SK-MEL-5 (cell line): ENCODE measurements around the gene SLC25A29. TPM values are rescaled to one million over a fixed set of nuclear protein-coding genes. Genes with fewer than 3 reads are reported as not detected.
"Not testable (repeated sequence)": the region's sequence is repeated elsewhere in the genome, so short reads cannot be mapped to it uniquely, and the experiment has no call there.

Source experiments
- DNase-seq: peaks from one replicate; pipeline ENCODE4 v3.0.0-alpha.2; 2016; ENCODE audit warnings: low read depth, low spot score
- in situ Hi-C: cut with HindIII; loops from 2 replicates; pipeline ENCODE4 v1.10.0; 2016; ENCODE audit warnings: low sequenced_read_pairs, high pct_unique_total_duplicates, low pct_unique_long_range_greater_than_20kb
- polyA plus RNA-seq, 2 experiments: library from polyadenylated mRNA; depleted of rRNA; stranded (reverse); fragments of >200 nt; gene quantifications; 2 replicates each; pipeline ENCODE4 v1.2.3, GENCODE V29; 2015
- total RNA-seq: library from RNA; depleted of rRNA; stranded (reverse); fragments of >200 nt; shearing (Covaris generic); gene quantifications from 2 replicates; pipeline ENCODE4 v1.2.3, GENCODE V29; 2014; rRNA removed

Gene SLC25A29, protein sequence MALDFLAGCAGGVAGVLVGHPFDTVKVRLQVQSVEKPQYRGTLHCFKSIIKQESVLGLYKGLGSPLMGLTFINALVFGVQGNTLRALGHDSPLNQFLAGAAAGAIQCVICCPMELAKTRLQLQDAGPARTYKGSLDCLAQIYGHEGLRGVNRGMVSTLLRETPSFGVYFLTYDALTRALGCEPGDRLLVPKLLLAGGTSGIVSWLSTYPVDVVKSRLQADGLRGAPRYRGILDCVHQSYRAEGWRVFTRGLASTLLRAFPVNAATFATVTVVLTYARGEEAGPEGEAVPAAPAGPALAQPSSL
- 21.3 and 26.0 TPM in 2 replicates for total RNA-seq
- polyA plus RNA-seq (2015; cell fraction: cytosol; rRNA removed): 26.8 and 28.0 TPM in 2 replicates
- 207 and 225 TPM in 2 replicates for polyA plus RNA-seq (2015; cell fraction: nucleus; rRNA removed)

GRCh38 chr14:100306101-100306997 lies at the start of gene SLC25A29:
SLC25A29 (minus strand) TSS chr14:100306444; CDS start chr14:100306232, 212 bp downstream.
- peak; percentile 85 for DNase-seq
- in situ Hi-C loops: no loop called here

- DNase-seq: no peak
- in situ Hi-C loops: no loop called here
Observed at GRCh38 chr14:100350986-100351385, 44.7 kb upstream of the SLC25A29 start.

- no peak for DNase-seq
Observed at GRCh38 chr14:100350276-100350926, 44.2 kb upstream of the SLC25A29 start.

GRCh38 chr14:100348784-100349685 lies 42.8 kb upstream of the SLC25A29 start:
- in situ Hi-C loops: no loop called here
- no peak for DNase-seq

More at GRCh38 chr14:100350276-100350926, 44.2 kb upstream of the SLC25A29 start:
- in situ Hi-C loops: no loop called here

DNA sequence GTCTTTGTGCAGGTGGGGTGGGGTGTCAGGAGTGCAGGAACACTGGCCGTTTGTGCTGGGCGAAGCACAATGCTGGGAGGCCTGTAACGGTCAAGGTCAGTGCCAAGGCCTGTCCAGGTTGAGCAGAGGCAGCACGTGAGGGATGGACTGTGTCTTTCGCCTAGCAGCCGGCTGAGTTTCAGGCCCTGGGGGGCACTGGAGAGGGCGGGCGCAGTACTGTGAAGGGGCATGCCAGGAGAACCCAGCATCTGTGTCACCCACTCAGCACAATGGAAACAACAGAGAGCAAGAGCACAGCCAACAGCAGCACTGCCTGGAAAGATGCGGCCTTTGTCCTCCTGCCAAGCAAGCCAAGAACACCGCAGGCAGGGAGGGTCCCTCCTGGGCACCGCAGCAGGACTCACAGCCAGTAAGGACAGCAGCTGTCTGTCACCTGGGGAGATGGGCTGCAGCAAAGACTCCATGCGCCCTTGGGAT lies 42.0 kb upstream of the SLC25A29 start:
- in situ Hi-C loops: no loop called here
- DNase-seq: no peak

GRCh38 chr14:100346306-100347091 lies 40.3 kb upstream of the SLC25A29 start:
- in situ Hi-C loops: no loop called here
- no peak for DNase-seq

GRCh38 chr14:100345711-100346110 lies 39.5 kb upstream of the SLC25A29 start:
- DNase-seq: no peak
- in situ Hi-C loops: no loop called here

- in situ Hi-C loops, DNase-seq: not testable (repeated sequence)
Observed at GRCh38 chr14:100344657-100345056, 38.4 kb upstream of the SLC25A29 start.

DNA sequence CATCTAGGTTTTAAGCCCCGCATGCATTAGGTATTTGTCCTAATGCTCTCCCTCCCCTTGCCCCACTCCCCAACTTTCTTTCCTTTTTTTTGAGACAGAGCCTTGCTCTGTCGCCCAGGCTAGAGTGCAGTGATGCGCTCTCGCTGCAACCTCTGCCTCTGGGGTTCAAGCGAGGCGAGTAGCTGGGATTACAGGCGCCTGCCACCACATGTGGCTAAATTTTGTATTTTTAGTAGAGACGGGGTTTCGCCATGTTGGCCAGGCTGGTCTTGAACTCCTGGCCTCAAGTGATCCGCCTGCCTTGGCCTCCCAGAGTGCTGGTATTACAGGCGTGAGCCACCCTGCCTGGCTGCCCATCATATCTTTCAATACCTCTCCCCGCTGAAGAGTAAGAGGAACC lies 36.6 kb upstream of the SLC25A29 start:
- in situ Hi-C loops, DNase-seq: not testable (repeated sequence)

DNA sequence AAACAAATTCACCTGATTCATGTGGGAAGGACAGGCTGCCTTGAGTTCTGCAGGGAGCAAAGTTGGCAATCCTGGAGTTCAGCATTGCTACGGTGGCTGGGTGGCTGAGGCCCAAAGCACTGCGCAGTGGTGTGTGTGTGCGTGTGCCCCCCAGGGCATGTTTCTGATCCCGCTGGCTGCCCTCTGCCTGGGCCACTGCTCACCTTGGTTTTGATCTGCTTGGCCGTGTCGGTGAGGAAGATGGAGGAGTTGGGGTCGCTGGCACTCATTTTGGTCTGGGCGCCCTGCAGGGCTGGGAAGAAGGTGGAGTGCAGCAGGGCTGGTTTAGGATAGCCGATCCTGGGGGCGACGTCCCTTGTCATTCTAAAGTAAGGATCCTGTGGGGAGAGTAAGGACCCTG lies 36.0 kb upstream of the SLC25A29 start:
- no peak for DNase-seq
- in situ Hi-C loops: no loop called here

DNA sequence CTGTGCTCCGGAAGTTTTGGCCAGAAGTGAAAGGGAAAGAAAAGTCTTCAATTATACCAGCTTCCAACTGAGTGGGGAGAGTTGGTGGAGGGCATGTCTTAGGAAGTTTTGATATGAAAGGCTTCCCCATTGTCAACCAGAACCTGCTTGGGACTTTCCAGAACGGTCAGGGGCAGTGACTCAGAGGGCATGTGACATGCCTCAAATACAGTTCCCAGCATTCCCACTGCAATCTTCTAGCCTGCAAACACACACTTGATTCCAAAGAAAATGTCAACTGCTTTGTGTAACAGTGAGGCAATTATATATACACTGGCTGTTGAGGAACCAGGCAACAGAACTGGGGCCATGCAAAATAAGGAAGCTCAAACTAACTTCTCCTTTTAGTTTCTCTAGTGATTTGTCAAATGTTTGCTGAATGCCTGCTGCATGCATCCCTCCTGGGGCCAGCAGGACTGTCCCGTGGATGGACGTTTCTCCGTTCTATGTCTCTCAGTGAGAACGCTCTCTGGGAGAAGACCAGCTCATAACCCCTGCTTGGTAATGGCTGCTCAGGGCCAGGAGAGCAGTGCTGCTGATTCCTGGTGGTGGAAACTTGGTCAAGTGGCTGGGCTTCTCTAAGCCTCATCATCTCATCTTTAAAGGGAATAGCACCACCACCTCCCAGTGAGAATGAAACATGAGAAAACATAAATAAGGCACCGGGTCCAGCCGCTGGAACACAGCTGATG lies 35.2 kb upstream of the SLC25A29 start:
- in situ Hi-C loops: no loop called here
- DNase-seq: peak; percentile 86

GRCh38 chr14:100340423-100340813 lies 34.2 kb upstream of the SLC25A29 start:
- no peak for DNase-seq
- in situ Hi-C loops: no loop called here

DNA sequence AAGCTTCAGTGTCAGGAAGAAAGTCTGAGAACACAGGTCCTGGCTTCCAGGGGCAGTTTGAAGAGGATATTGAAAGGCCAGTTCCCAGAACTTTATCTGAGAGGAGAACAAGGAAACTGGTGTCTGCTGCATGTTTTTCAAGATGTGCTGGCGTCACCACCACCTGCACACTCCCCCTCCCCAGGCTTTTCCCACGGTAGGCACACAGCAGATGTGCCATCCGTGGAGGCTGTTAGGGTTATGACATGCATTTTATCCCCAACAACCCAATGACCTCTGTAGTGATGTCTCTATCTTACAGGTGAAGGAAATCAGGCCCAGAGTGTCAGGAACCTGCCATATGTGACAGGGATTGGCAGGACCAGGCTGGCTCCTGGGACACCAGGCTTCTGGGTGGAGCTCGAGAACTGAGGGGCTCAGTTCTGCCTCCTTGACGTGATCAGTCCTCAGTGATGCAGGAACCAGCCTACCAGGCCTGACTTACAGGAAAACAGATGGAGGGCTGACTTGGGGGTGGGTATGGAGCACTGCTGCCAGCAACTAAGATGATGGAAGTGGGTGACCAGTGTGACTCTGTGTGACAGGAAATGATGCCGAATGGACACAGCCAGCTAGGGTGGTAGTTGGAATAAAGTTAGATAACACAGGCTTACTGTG lies 33.6 kb upstream of the SLC25A29 start:
- in situ Hi-C loops: no loop called here
- no peak for DNase-seq

DNA sequence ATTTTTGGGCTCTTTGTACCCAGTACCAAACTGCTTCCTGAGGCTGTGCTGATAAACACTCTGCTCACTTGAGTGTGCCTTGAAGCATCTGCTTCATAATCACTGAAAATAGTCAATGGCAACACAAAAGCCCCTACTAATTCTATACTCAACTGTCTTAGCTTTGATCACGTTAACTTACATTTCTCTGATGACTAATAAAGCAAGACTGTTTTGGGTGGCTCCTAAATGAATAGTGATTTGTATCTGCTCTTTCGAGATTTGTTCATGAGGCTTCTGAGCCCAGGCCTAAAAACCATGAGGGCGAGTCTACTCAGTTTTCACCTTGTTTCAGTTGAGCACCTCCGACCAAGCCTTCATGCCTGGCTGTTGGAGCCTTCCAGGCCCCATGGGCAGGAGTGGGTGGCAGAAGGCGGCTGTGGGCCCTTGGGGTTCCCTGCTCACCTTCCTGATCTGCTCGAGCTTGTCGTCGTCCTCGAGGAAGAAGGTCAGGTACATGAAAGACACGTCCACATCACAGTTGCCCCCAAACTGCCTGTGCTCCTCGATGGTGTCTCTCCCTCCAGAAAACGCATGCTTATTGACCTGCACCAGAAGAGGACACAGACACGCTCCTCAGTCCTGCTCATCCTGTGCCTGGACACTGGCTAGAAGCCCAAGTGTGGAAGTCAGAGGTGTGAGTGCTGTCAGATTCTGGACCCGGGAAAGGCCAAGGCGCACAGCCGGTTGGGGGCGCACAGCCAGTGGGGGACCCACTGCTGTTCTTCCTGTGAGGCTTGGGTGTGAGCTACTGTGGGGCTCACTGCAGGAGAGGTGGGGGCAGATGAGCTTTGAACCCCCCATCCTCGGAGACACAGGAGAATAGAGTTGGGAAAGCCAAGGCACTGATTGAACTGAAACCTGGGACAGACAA lies 30.6 kb upstream of the SLC25A29 start:
- in situ Hi-C loops: no loop called here
- no peak for DNase-seq
